Measurements from ENCODE around the gene DNAJC12. TPM values are rescaled to one million over a fixed set of nuclear protein-coding genes. Genes with fewer than 3 reads are reported as not detected.

DNAJC12 gene
- total RNA-seq, 2 donors from 2014 or later, result 0.68 to 37.3 TPM

Other genes starting within 250 kb of the DNAJC12 start
- under 1 TPM; 0.30 to 0.39 TPM for gene CTNNA3, start 142.0 kb downstream of the DNAJC12 start, total RNA-seq
- 10 to 100 TPM; 15.4 to 39.8 TPM for gene SIRT1, start 46.5 kb upstream of the DNAJC12 start, total RNA-seq
- 10 to 100 TPM; 55.8 to 79.4 TPM for gene HERC4, start 237.1 kb upstream of the DNAJC12 start, total RNA-seq